ENCODE measurements around the gene PNRC1.

PNRC1 gene

DNA sequence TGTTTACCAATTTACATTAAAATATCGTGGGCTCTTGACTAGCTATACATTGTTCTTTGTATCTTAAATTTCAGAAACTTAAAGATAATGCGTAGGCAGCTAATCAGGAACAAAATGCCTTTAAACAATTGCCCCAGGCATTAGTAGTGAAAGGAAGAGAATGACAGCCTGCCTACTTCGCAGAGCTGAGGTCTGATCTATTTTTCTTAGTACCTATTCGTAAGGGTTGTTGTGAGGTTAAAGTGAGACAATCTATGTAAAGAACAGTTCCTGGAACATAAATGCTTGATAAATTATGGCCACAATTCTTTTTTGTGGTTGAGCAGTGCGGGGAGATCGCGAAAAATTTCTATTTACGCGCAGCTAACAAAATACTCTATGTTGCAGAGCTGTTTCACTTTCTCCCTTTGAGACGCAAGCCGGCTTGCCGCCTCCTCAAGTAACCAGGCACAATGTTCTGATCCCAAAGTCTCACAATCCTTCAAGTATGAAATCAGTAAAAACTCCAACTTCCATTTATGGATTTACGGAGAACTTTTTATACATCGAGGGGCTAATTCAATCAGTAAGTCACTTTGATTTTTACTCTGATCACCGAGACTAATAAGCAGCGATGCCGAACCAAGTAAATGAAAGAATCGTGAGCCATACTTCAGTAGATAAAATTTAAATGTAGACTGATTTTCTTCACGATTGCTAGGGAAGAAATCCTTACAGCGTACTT lies 878 bp upstream of the PNRC1 start:
- ChIA-PET CTCF (interaction anchor here (1.0 to 1.4 kb wide), 6 partner anchors 13 to 160 kb away, joined by 3 to 7 read pairs (median 4); no protein-coding TSS in a partner anchor), POLR2A (interaction anchor here (0.6 to 1.8 kb wide), 13 partner anchors 9 to 740 kb away, joined by 3 to 9 read pairs (median 3); partner anchors contain the start of genes MDN1 and RNGTT)
- peak overlapping the region; percentile 63 for H3K4me3 ChIP-seq (ENCODE audit: low read depth, low read length)
- TF ChIP-seq, protein P1, sequence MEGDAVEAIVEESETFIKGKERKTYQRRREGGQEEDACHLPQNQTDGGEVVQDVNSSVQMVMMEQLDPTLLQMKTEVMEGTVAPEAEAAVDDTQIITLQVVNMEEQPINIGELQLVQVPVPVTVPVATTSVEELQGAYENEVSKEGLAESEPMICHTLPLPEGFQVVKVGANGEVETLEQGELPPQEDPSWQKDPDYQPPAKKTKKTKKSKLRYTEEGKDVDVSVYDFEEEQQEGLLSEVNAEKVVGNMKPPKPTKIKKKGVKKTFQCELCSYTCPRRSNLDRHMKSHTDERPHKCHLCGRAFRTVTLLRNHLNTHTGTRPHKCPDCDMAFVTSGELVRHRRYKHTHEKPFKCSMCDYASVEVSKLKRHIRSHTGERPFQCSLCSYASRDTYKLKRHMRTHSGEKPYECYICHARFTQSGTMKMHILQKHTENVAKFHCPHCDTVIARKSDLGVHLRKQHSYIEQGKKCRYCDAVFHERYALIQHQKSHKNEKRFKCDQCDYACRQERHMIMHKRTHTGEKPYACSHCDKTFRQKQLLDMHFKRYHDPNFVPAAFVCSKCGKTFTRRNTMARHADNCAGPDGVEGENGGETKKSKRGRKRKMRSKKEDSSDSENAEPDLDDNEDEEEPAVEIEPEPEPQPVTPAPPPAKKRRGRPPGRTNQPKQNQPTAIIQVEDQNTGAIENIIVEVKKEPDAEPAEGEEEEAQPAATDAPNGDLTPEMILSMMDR (IDR thresholded peaks at IDR 0.05; ENCODE audit: insufficient read depth, low read length, missing control alignments) = no peak
- no peak for DNase-seq (ENCODE audit: low read depth, low spot score)

GRCh38 chr6:89081129-89081422 lies 525 bp downstream of the PNRC1 start:
- ChIA-PET POLR2A (interaction anchor here (0.5 to 1.8 kb wide), 5 partner anchors 14 to 269 kb away, joined by 3 to 9 read pairs (median 4); partner anchors contain the start of gene RNGTT), CTCF (interaction anchor here (1.0 to 1.3 kb wide), 2 partner anchors 22 to 99 kb away, joined by 4 to 7 read pairs; no protein-coding TSS in a partner anchor)
- peak overlapping the region; percentile 94 for H3K4me3 ChIP-seq (ENCODE audit: low read depth, low read length)
- no peak for DNase-seq (ENCODE audit: low read depth, low spot score)
- TF ChIP-seq, protein P1 (IDR thresholded peaks at IDR 0.05; ENCODE audit: insufficient read depth, low read length, missing control alignments) = no peak

DNA sequence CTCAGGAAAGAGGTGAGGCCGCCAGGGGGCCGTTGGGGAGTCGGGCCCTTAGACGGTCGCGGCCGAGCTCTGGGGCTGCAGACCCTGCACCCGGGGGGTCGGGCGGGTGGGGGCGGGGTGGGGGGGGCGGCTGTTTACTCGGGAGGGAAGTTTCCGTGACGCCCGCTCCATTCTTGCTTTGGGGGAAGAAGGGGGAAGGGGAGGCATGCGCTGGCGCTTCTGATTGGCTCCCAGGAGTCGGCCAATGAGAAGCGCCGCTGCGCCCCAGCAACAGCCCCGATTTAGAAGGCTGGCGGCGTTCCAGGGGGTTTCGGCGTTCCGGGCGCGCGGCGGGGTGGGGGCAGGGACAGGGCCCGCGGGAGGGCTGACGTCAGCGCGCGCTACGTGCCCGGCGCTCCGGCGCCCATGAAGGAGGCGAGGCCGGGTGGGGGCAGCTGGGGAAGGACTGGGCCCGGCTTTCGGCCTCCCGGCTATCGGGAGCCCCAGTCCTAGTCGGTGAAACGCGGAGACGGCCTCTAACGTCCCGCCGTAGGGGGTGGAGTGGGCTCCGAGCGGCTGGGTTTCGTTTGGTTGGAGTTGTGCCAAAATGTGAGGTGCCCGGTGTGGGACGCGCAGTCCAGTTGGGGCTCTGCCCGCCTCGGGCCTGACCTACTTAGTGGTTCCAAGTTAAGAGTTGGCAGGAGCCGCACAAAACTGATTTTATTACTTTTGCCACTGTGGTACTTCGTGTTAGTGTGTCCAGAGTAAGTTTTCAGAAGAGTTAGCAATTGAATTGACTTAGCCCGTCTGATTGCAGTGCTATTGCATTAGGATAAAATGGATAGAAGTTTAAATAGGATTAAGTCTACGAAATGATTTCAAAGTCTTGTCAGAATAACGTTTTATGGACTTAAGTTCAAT lies 1.1 kb downstream of the PNRC1 start:
- TF ChIP-seq, protein P1 (IDR thresholded peaks at IDR 0.05; ENCODE audit: insufficient read depth, low read length, missing control alignments) = peak; percentile 33
- DNase-seq (ENCODE audit: low read depth, low spot score) = peak; percentile 79
- CTCF ChIA-PET = interaction anchor here (1.0 kb wide), 1 partner anchor 23 kb away, joined by 4 read pairs; no protein-coding TSS in a partner anchor
- peak overlapping the region; percentile 94 for H3K4me3 ChIP-seq (ENCODE audit: low read depth, low read length)
- POLR2A ChIA-PET = interaction anchor here (0.9 to 1.7 kb wide), 5 partner anchors 46 to 270 kb away, joined by 3 to 6 read pairs (median 4); partner anchors contain the start of genes PM20D2, RNGTT and UBE2J1

- POLR2A ChIA-PET = interaction anchor here (1.0 to 1.7 kb wide), 3 partner anchors 63 to 270 kb away, joined by 3 to 5 read pairs (median 4); partner anchors contain the start of genes PM20D2 and UBE2J1
Observed at GRCh38 chr6:89082486-89082891, 1.9 kb downstream of the PNRC1 start.

GRCh38 chr6:89084542-89084941 lies 4.0 kb downstream of the PNRC1 start:
- ChIA-PET CTCF (interaction anchor here (0.9 to 2.0 kb wide), 2 partner anchors 9 to 101 kb away, joined by 4 to 13 read pairs; no protein-coding TSS in a partner anchor), POLR2A (no interaction called here)
- no peak overlapping the region for H3K4me3 ChIP-seq (ENCODE audit: low read depth, low read length)
- DNase-seq (ENCODE audit: low read depth, low spot score) = no peak
- TF ChIP-seq, protein P1 (IDR thresholded peaks at IDR 0.05; ENCODE audit: insufficient read depth, low read length, missing control alignments) = no peak

More at GRCh38 chr6:89082486-89082891, 1.9 kb downstream of the PNRC1 start:
- no peak for DNase-seq (ENCODE audit: low read depth, low spot score)
- peak overlapping the region; percentile 94 for H3K4me3 ChIP-seq (ENCODE audit: low read depth, low read length)
- CTCF ChIA-PET = interaction anchor here (1.4 kb wide), 1 partner anchor 98 kb away, joined by 8 read pairs; no protein-coding TSS in a partner anchor
- TF ChIP-seq, protein P1 (IDR thresholded peaks at IDR 0.05; ENCODE audit: insufficient read depth, low read length, missing control alignments) = no peak
